Measurements from ENCODE around the gene KRTAP4-7.
"Not testable (repeated sequence)": the region's sequence is repeated elsewhere in the genome, so short reads cannot be mapped to it uniquely, and the experiment has no call there.

The KRTAP4-7 gene

GRCh38 chr17:41084100-41084856 lies at the start of gene KRTAP4-7:
KRTAP4-7 (plus strand) TSS chr17:41084150; CDS start chr17:41084207, 57 bp downstream.
- not testable (repeated sequence) for DNase-seq

GRCh38 chr17:41034346-41034935 lies 49.5 kb upstream of the KRTAP4-7 start, which contains the start of gene KRTAP1-3:
KRTAP1-3 (minus strand) TSS chr17:41034874; CDS start chr17:41034821, 53 bp downstream.
- DNase-seq, result not testable (repeated sequence)

- DNase-seq, result no peak
These were observed 46.0 kb upstream of the KRTAP4-7 start for GRCh38 chr17:41037853-41038350.

GRCh38 chr17:41040783-41041571 lies 43.0 kb upstream of the KRTAP4-7 start, which contains the start of gene KRTAP1-1:
KRTAP1-1 (minus strand) TSS chr17:41041450; CDS start chr17:41041397, 53 bp downstream.
- DNase-seq, result not testable (repeated sequence)

GRCh38 chr17:41042953-41043352 lies 41.0 kb upstream of the KRTAP4-7 start:
- DNase-seq, result no peak

- not testable (repeated sequence) for DNase-seq
These were observed 37.0 kb upstream of the KRTAP4-7 start, which contains the start of gene KRTAP2-1 for GRCh38 chr17:41046735-41047465. KRTAP2-1 (minus strand) TSS chr17:41047316; CDS start chr17:41047267, 49 bp downstream.

GRCh38 chr17:41048441-41048840 lies 35.5 kb upstream of the KRTAP4-7 start:
- DNase-seq, result no peak

- DNase-seq, result no peak
These were observed 34.8 kb upstream of the KRTAP4-7 start for GRCh38 chr17:41049110-41049509.

GRCh38 chr17:41052566-41052965 lies 31.4 kb upstream of the KRTAP4-7 start:
- DNase-seq, result no peak

- no peak for DNase-seq
These were observed 29.9 kb upstream of the KRTAP4-7 start for GRCh38 chr17:41054025-41054424.

GRCh38 chr17:41054556-41054955 lies 29.4 kb upstream of the KRTAP4-7 start:
- DNase-seq, result not testable (repeated sequence)

- not testable (repeated sequence) for DNase-seq
These were observed 28.8 kb upstream of the KRTAP4-7 start, which contains the start of gene KRTAP2-2 for GRCh38 chr17:41055130-41055529. KRTAP2-2 (minus strand) TSS chr17:41055230; CDS start chr17:41055211, 19 bp downstream.

GRCh38 chr17:41057547-41057946 lies 26.4 kb upstream of the KRTAP4-7 start:
- DNase-seq, result no peak

GRCh38 chr17:41058741-41059140 lies 25.2 kb upstream of the KRTAP4-7 start:
- DNase-seq, result no peak

- not testable (repeated sequence) for DNase-seq
These were observed 24.5 kb upstream of the KRTAP4-7 start for GRCh38 chr17:41059276-41060051.

GRCh38 chr17:41060052-41060604 lies 23.8 kb upstream of the KRTAP4-7 start, which contains the start of gene KRTAP2-3:
KRTAP2-3 (minus strand) TSS chr17:41060114; CDS start chr17:41060050, 64 bp downstream.
- no peak for DNase-seq

- DNase-seq, result no peak
These were observed 22.0 kb upstream of the KRTAP4-7 start for GRCh38 chr17:41061964-41062363.

- no peak for DNase-seq
These were observed 20.5 kb upstream of the KRTAP4-7 start for GRCh38 chr17:41063449-41063848.

- no peak for DNase-seq
These were observed 19.6 kb upstream of the KRTAP4-7 start for GRCh38 chr17:41064301-41064700.

GRCh38 chr17:41065016-41065689 lies 18.8 kb upstream of the KRTAP4-7 start:
- DNase-seq, result not testable (repeated sequence)
